Glutamatergic neuron (in vitro differentiated cells): ENCODE results near the gene AFF1. TPM values are rescaled to one million over a fixed set of nuclear protein-coding genes. Genes with fewer than 3 reads are reported as not detected.

Experiments
- DNase-seq: peaks from one replicate; pipeline ENCODE4 v3.0.0; 2022
- H3K27ac Mint-ChIP-seq: one replicate; pipeline ENCODE4 v1.8.0; 2020; ENCODE audit warnings: mild to moderate bottlenecking, mixed read lengths, inconsistent platforms; ENCODE audit not compliant: unreplicated experiment
- H3K27me3 Mint-ChIP-seq: one replicate; pipeline ENCODE4 v1.8.0; 2020; ENCODE audit warnings: mild to moderate bottlenecking, moderate library complexity, mixed read lengths, inconsistent platforms; ENCODE audit not compliant: unreplicated experiment
- H3K36me3 Mint-ChIP-seq: one replicate; pipeline ENCODE4 v1.8.0; 2020; ENCODE audit warnings: mild to moderate bottlenecking, mixed read lengths, inconsistent platforms; ENCODE audit not compliant: unreplicated experiment
- H3K4me1 Mint-ChIP-seq: one replicate; pipeline ENCODE4 v1.8.0; 2020; ENCODE audit warnings: mild to moderate bottlenecking, low read depth, mixed read lengths, inconsistent platforms; ENCODE audit not compliant: unreplicated experiment
- H3K4me3 Mint-ChIP-seq: one replicate; pipeline ENCODE4 v1.8.0; 2020; ENCODE audit warnings: mild to moderate bottlenecking, mixed read lengths, inconsistent platforms; ENCODE audit not compliant: unreplicated experiment
- H3K9me3 Mint-ChIP-seq: one replicate; pipeline ENCODE4 v1.8.0; 2020; ENCODE audit warnings: mild to moderate bottlenecking, moderate library complexity, mixed read lengths, inconsistent platforms; ENCODE audit not compliant: unreplicated experiment
- total RNA-seq: library from RNA; stranded (reverse); fragmentation: NEBNext Ultra II Directional; extraction: Animal tissue kit (Norgen Biotek cat#: 25700); gene quantifications from one replicate; pipeline ENCODE4 v1.2.1, GENCODE V29; 2021; ENCODE audit not compliant: unreplicated experiment
- TF ChIP-seq, protein P1 (sequence below): fragments of 200-600 bp; sonication (generic); IDR thresholded peaks from one replicate; pipeline ENCODE4 v1.5.0; 2021; ENCODE audit not compliant: partially characterized antibody, unreplicated experiment

AFF1 gene
- total RNA-seq, 1 donor from 2014 or later, result 42.5 TPM

DNA sequence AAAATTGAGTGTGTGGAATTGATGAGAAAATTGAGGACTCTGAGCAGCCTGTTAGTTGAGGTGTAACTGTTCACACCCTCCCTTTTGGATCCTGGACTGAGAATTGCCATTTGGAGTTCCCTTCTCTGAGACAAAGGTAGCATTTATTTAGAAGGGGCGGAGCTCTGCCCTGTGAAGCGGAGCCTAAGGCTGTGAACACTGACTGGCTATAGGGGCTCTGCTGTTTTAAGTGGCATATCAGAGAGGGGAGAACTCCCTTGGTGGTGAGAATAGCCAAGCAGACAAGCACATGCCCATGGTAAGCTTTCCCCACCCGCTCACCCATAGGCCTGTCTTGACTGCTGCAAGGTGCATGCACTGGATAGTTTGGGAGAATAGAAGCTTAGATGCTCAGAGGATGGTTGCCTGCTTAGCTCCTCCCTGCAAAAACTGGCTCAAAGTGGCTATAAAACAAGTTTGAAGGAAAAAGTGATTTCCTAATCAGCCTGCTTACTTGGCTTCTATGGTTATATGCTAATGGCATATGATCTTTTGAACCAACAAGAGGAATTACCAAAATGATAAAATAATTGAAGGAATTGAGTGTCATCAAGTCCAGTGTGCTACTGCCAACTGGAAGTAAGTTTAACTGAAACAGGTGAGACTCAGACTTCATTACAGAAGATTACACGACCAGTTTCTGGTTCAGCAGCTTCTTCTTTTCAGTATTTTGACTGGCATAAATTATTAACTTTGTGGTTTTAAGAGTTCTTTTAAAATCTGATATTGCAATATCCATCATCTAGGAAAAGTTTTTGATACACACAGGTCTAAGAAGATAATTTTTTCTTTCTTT is 108.4 kb downstream of the AFF1 start:
- no peaks in the 10 kb centered on the region for H3K36me3 Mint-ChIP-seq
- peaks cover 26% of the 10 kb centered on the region for H3K4me1 Mint-ChIP-seq
- H3K27ac Mint-ChIP-seq, result no peak overlapping the region
- DNase-seq, result no peak
- no peak overlapping the region for H3K4me3 Mint-ChIP-seq
- peaks cover 4% of the 10 kb centered on the region for H3K27me3 Mint-ChIP-seq
- TF ChIP-seq, protein P1, sequence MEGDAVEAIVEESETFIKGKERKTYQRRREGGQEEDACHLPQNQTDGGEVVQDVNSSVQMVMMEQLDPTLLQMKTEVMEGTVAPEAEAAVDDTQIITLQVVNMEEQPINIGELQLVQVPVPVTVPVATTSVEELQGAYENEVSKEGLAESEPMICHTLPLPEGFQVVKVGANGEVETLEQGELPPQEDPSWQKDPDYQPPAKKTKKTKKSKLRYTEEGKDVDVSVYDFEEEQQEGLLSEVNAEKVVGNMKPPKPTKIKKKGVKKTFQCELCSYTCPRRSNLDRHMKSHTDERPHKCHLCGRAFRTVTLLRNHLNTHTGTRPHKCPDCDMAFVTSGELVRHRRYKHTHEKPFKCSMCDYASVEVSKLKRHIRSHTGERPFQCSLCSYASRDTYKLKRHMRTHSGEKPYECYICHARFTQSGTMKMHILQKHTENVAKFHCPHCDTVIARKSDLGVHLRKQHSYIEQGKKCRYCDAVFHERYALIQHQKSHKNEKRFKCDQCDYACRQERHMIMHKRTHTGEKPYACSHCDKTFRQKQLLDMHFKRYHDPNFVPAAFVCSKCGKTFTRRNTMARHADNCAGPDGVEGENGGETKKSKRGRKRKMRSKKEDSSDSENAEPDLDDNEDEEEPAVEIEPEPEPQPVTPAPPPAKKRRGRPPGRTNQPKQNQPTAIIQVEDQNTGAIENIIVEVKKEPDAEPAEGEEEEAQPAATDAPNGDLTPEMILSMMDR, result no peak
- H3K9me3 Mint-ChIP-seq, result peaks cover 4% of the 10 kb centered on the region

- no peak for DNase-seq
- Mint-ChIP-seq H3K36me3 (no peaks in the 10 kb centered on the region), H3K9me3 (peaks cover 2% of the 10 kb centered on the region), H3K27ac (no peak overlapping the region), H3K27me3 (no peaks in the 10 kb centered on the region), H3K4me3 (no peak overlapping the region), H3K4me1 (peaks cover 16% of the 10 kb centered on the region)
- TF ChIP-seq, protein P1, result no peak
Observed at GRCh38 chr4:87044511-87045233, 109.9 kb downstream of the AFF1 start.

GRCh38 chr4:87045234-87045558 is 110.4 kb downstream of the AFF1 start:
- H3K4me1 Mint-ChIP-seq, result peaks cover 17% of the 10 kb centered on the region
- H3K27me3 Mint-ChIP-seq, result no peaks in the 10 kb centered on the region
- H3K9me3 Mint-ChIP-seq, result peaks cover 2% of the 10 kb centered on the region
- no peaks in the 10 kb centered on the region for H3K36me3 Mint-ChIP-seq
- TF ChIP-seq, protein P1, result no peak
- no peak overlapping the region for H3K27ac Mint-ChIP-seq
- no peak overlapping the region for H3K4me3 Mint-ChIP-seq
- no peak for DNase-seq

- H3K4me3 Mint-ChIP-seq, result no peak overlapping the region
- TF ChIP-seq, protein P1, result no peak
- H3K9me3 Mint-ChIP-seq, result peaks cover 2% of the 10 kb centered on the region
- H3K36me3 Mint-ChIP-seq, result no peaks in the 10 kb centered on the region
- H3K27ac Mint-ChIP-seq, result no peak overlapping the region
- peaks cover 17% of the 10 kb centered on the region for H3K4me1 Mint-ChIP-seq
- peaks cover 2% of the 10 kb centered on the region for H3K27me3 Mint-ChIP-seq
- DNase-seq, result no peak
Observed at GRCh38 chr4:87045659-87046058, 110.8 kb downstream of the AFF1 start.

DNA sequence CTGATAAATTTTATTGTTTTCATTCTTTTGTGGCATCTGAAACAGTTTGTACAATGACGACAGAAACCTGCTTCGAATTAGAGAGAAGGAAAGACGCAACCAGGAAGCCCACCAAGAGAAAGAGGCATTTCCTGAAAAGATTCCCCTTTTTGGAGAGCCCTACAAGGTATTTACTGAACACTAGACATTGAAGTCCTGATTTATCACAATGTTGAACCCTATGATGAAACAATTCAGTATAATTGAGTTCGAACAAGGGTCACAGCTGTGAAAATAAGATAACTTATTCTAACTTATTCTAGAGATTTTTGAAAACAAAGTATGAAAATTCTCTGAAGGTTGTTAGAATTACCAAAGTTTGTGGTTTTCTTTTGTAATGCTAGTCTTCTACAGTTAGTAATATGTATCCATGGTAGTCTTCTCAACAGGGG is 111.3 kb downstream of the AFF1 start:
- Mint-ChIP-seq H3K9me3 (peaks cover 2% of the 10 kb centered on the region), H3K4me3 (no peak overlapping the region), H3K4me1 (peaks cover 15% of the 10 kb centered on the region), H3K27me3 (peaks cover 4% of the 10 kb centered on the region), H3K36me3 (no peaks in the 10 kb centered on the region), H3K27ac (no peak overlapping the region)
- TF ChIP-seq, protein P1, result no peak
- DNase-seq, result no peak
